ENCODE results near the gene PROM1.

DNA sequence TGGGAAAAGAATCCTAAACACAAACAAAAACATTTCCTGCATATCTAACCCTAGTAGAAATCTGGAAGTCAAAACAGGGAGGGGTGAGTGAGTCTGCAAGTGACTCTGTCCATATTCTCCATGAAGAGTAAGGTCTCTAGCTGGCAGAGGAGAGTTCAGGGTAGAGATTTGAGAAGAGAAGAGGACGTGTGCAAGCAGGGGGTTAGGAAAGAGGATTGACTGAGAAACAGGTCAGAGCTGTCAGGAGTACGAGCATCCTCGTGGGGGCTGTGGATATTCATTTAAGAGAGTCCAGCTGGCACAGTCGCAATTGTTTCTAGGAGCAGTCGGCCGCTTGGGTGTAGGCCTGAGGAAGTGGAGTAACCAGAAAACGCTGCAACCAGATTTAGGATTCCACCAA, 27.9 kb downstream of the PROM1 start:
- no peak for TF ChIP-seq FOXM1 (IDR thresholded peaks at IDR 0.05; ENCODE audit: borderline replicate concordance)
- TF ChIP-seq, protein P1, sequence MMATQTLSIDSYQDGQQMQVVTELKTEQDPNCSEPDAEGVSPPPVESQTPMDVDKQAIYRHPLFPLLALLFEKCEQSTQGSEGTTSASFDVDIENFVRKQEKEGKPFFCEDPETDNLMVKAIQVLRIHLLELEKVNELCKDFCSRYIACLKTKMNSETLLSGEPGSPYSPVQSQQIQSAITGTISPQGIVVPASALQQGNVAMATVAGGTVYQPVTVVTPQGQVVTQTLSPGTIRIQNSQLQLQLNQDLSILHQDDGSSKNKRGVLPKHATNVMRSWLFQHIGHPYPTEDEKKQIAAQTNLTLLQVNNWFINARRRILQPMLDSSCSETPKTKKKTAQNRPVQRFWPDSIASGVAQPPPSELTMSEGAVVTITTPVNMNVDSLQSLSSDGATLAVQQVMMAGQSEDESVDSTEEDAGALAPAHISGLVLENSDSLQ (IDR thresholded peaks at IDR 0.05): no peak
- no peak for TF ChIP-seq LEF1 (IDR thresholded peaks at IDR 0.05; ENCODE audit: borderline replicate concordance)
- no peak for TF ChIP-seq SUZ12 (IDR thresholded peaks at IDR 0.05)
- TF ChIP-seq SP1 (IDR thresholded peaks at IDR 0.05): no peak
- TF ChIP-seq FOXA1 (IDR thresholded peaks at IDR 0.05): no peak
- no peak for TF ChIP-seq BHLHE40 (IDR thresholded peaks at IDR 0.05; ENCODE audit: borderline replicate concordance)
